HS-27A (cell line): ENCODE data around the gene CABYR.

Experiments
- DNase-seq: peaks from one replicate; pipeline ENCODE4 v3.0.0-alpha.2; 2012; ENCODE audit warnings: low read depth, missing footprints

CABYR gene

GRCh38 chr18:24189664-24190346 is 50.9 kb downstream of the CABYR start:
- DNase-seq: no peak

GRCh38 chr18:24190590-24190989 is 51.7 kb downstream of the CABYR start:
- DNase-seq: no peak

GRCh38 chr18:24195296-24196053 is 56.6 kb downstream of the CABYR start:
- no peak for DNase-seq

- no peak for DNase-seq
Observed at GRCh38 chr18:24196764-24197163, 57.9 kb downstream of the CABYR start.

- no peak for DNase-seq
Observed at GRCh38 chr18:24197412-24197811, 58.5 kb downstream of the CABYR start.

- no peak for DNase-seq
Observed at GRCh38 chr18:24198461-24198860, 59.6 kb downstream of the CABYR start.

- no peak for DNase-seq
Observed at GRCh38 chr18:24199372-24199962, 60.6 kb downstream of the CABYR start.

GRCh38 chr18:24200494-24201290 is 61.8 kb downstream of the CABYR start:
- DNase-seq: no peak

GRCh38 chr18:24201699-24202687 is 63.1 kb downstream of the CABYR start:
- DNase-seq: no peak

- no peak for DNase-seq
Observed at GRCh38 chr18:24204904-24205303, 66.0 kb downstream of the CABYR start.

- no peak for DNase-seq
Observed at GRCh38 chr18:24208270-24209035, 69.6 kb downstream of the CABYR start.

- no peak for DNase-seq
Observed at GRCh38 chr18:24209558-24209957, 70.7 kb downstream of the CABYR start.
